ENCODE results near the gene NKAIN2. TPM values are rescaled to one million over a fixed set of nuclear protein-coding genes. Genes with fewer than 3 reads are reported as not detected.

Gene NKAIN2
- total RNA-seq, 1 experiment from 2014 or later, result not detected

- no peak overlapping the region for H3K4me3 Mint-ChIP-seq (ENCODE audit: low read depth, unreplicated experiment)
- CTCF ChIA-PET, result no interaction called here
- H3K27me3 Mint-ChIP-seq (ENCODE audit: unreplicated experiment), result no peaks in the 10 kb centered on the region
- no peaks in the 10 kb centered on the region for H3K36me3 Mint-ChIP-seq (ENCODE audit: insufficient read depth, unreplicated experiment)
- BruUV-seq (replicated peaks), result no TSS peak
- H3K9me3 Mint-ChIP-seq (ENCODE audit: low read depth, unreplicated experiment), result no peaks in the 10 kb centered on the region
- H3K4me1 Mint-ChIP-seq (ENCODE audit: low read depth, unreplicated experiment), result peaks cover 7% of the 10 kb centered on the region
- H3K27ac Mint-ChIP-seq (ENCODE audit: unreplicated experiment), result no peak overlapping the region
- intact Hi-C loops (cut with micrococcal nuclease; ENCODE audit: unreplicated experiment), result no loop called here
- DNase-seq, result no peak
- no peak for TF ChIP-seq CTCF (IDR thresholded peaks at IDR 0.05; ENCODE audit: unreplicated experiment)
These were observed 1019.8 kb downstream of the NKAIN2 start for GRCh38 chr6:124823240-124824111.

- intact Hi-C loops (cut with micrococcal nuclease; ENCODE audit: unreplicated experiment), result no loop called here
- BruUV-seq (replicated peaks), result no TSS peak
- TF ChIP-seq CTCF (IDR thresholded peaks at IDR 0.05; ENCODE audit: unreplicated experiment), result no peak
- Mint-ChIP-seq H3K27me3 (ENCODE audit: unreplicated experiment) (no peaks in the 10 kb centered on the region), H3K27ac (ENCODE audit: unreplicated experiment) (no peak overlapping the region), H3K4me1 (ENCODE audit: low read depth, unreplicated experiment) (no peaks in the 10 kb centered on the region), H3K9me3 (ENCODE audit: low read depth, unreplicated experiment) (no peaks in the 10 kb centered on the region), H3K36me3 (ENCODE audit: insufficient read depth, unreplicated experiment) (no peaks in the 10 kb centered on the region), H3K4me3 (ENCODE audit: low read depth, unreplicated experiment) (no peak overlapping the region)
- no peak for DNase-seq
- CTCF ChIA-PET, result no interaction called here
These were observed 1021.9 kb downstream of the NKAIN2 start for GRCh38 chr6:124825564-124825963.

- H3K27me3 Mint-ChIP-seq (ENCODE audit: unreplicated experiment), result no peaks in the 10 kb centered on the region
- no peak for DNase-seq
- BruUV-seq (replicated peaks), result no TSS peak
- H3K9me3 Mint-ChIP-seq (ENCODE audit: low read depth, unreplicated experiment), result no peaks in the 10 kb centered on the region
- intact Hi-C loops (cut with micrococcal nuclease; ENCODE audit: unreplicated experiment), result no loop called here
- no peak overlapping the region for H3K4me3 Mint-ChIP-seq (ENCODE audit: low read depth, unreplicated experiment)
- CTCF ChIA-PET, result no interaction called here
- H3K36me3 Mint-ChIP-seq (ENCODE audit: insufficient read depth, unreplicated experiment), result no peaks in the 10 kb centered on the region
- no peak for TF ChIP-seq CTCF (IDR thresholded peaks at IDR 0.05; ENCODE audit: unreplicated experiment)
- no peak overlapping the region for H3K27ac Mint-ChIP-seq (ENCODE audit: unreplicated experiment)
- no peaks in the 10 kb centered on the region for H3K4me1 Mint-ChIP-seq (ENCODE audit: low read depth, unreplicated experiment)
These were observed 1026.2 kb downstream of the NKAIN2 start for GRCh38 chr6:124829822-124830221.

- DNase-seq, result no peak
- BruUV-seq (replicated peaks), result no TSS peak
- H3K9me3 Mint-ChIP-seq (ENCODE audit: low read depth, unreplicated experiment), result no peaks in the 10 kb centered on the region
- TF ChIP-seq CTCF (IDR thresholded peaks at IDR 0.05; ENCODE audit: unreplicated experiment), result no peak
- H3K36me3 Mint-ChIP-seq (ENCODE audit: insufficient read depth, unreplicated experiment), result no peaks in the 10 kb centered on the region
- no peak overlapping the region for H3K4me3 Mint-ChIP-seq (ENCODE audit: low read depth, unreplicated experiment)
- intact Hi-C loops (cut with micrococcal nuclease; ENCODE audit: unreplicated experiment), result no loop called here
- CTCF ChIA-PET, result no interaction called here
- no peaks in the 10 kb centered on the region for H3K27me3 Mint-ChIP-seq (ENCODE audit: unreplicated experiment)
- no peak overlapping the region for H3K27ac Mint-ChIP-seq (ENCODE audit: unreplicated experiment)
- H3K4me1 Mint-ChIP-seq (ENCODE audit: low read depth, unreplicated experiment), result no peaks in the 10 kb centered on the region
These were observed 1026.8 kb downstream of the NKAIN2 start for GRCh38 chr6:124830506-124830905.

All from Calu3 (cell line).